SH-SY5Y (cell line): ENCODE data around the gene CNTNAP5.

Experiments used
- GATA2 ChIP-seq: IDR thresholded peaks from 2 replicates; pipeline ENCODE4 v1.6.1; 2011; ENCODE audit warnings: mild to moderate bottlenecking, low read depth, low read length
- GATA3 ChIP-seq: IDR thresholded peaks from 2 replicates; pipeline ENCODE4 v1.6.1; 2011; ENCODE audit warnings: low read depth, mild to moderate bottlenecking, low read length, moderate library complexity

GRCh38 chr2:124213977-124214587, 189.0 kb downstream of the CNTNAP5 start:
- TF ChIP-seq GATA2 (no peak), GATA3 (no peak)
